HEK293 (cell line): ENCODE data around the gene SEC24C.

Experiments
- GLI2 ChIP-seq: fragments of 450-650 bp; formaldehyde crosslinking; IDR thresholded peaks from 2 replicates; pipeline ENCODE4; 2017; ENCODE audit warnings: missing biosample characterization, missing genetic modification characterization, low read depth, borderline replicate concordance
- KLF16 ChIP-seq: fragments of 450-650 bp; formaldehyde crosslinking; IDR thresholded peaks from 2 replicates; pipeline ENCODE4 v1.5.1; 2017; ENCODE audit warnings: missing biosample characterization, missing genetic modification characterization
- PRDM1 ChIP-seq: fragments of 450-650 bp; formaldehyde crosslinking; IDR thresholded peaks from 2 replicates; pipeline ENCODE4; 2016; ENCODE audit warnings: missing biosample characterization, missing genetic modification characterization
- SCRT2 ChIP-seq: fragments of 450-650 bp; formaldehyde crosslinking; IDR thresholded peaks from 2 replicates; pipeline ENCODE4 v1.5.1; 2016; ENCODE audit warnings: missing biosample characterization, missing genetic modification characterization
- SETDB1 ChIP-seq: IDR thresholded peaks from one replicate; pipeline ENCODE4 v1.6.1; 2017; ENCODE audit warnings: mild to moderate bottlenecking, low read length, moderate library complexity, mixed read lengths; ENCODE audit not compliant: insufficient read length
- YY1 ChIP-seq: fragments of 450-650 bp; formaldehyde crosslinking; IDR thresholded peaks from 2 replicates; pipeline ENCODE4 v1.5.1; 2018; ENCODE audit warnings: missing biosample characterization, missing genetic modification characterization
- ZFP37 ChIP-seq: fragments of 450-650 bp; formaldehyde crosslinking; IDR thresholded peaks from 2 replicates; pipeline ENCODE4 v1.5.1; 2016; ENCODE audit warnings: missing biosample characterization, missing genetic modification characterization
- ZNF175 ChIP-seq: fragments of 450-650 bp; formaldehyde crosslinking; IDR thresholded peaks from 2 replicates; pipeline ENCODE4 v1.5.1; 2016; ENCODE audit warnings: missing biosample characterization, missing genetic modification characterization
- ZNF214 ChIP-seq: fragments of 450-650 bp; formaldehyde crosslinking; IDR thresholded peaks from 2 replicates; pipeline ENCODE4 v1.5.1; 2017; ENCODE audit warnings: missing biosample characterization, mild to moderate bottlenecking, missing genetic modification characterization, borderline replicate concordance
- ZNF248 ChIP-seq: fragments of 450-650 bp; formaldehyde crosslinking; IDR thresholded peaks from 2 replicates; pipeline ENCODE4 v1.5.1; 2017; ENCODE audit warnings: missing biosample characterization, missing genetic modification characterization
- ZNF274 ChIP-seq, 2 experiments: fragments of 200-500 bp in 1 of 2; fragments of 450-650 bp in 1 of 2; sonication (Bioruptor generic) in 1 of 2; formaldehyde crosslinking in 1 of 2; IDR thresholded peaks; 2 replicates each; pipeline versions ENCODE4 v1.5.1 to v1.6.1; 2014 to 2016; ENCODE audit warnings: borderline replicate concordance in 1 of 2, inconsistent platforms in 1 of 2, low read length in 1 of 2, missing biosample characterization in 1 of 2, missing genetic modification characterization in 1 of 2
- ZNF391 ChIP-seq: fragments of 450-650 bp; formaldehyde crosslinking; IDR thresholded peaks from 2 replicates; pipeline ENCODE4 v1.5.1; 2016; ENCODE audit warnings: low read depth, missing biosample characterization, missing genetic modification characterization, borderline replicate concordance
- ZNF600 ChIP-seq: fragments of 450-650 bp; formaldehyde crosslinking; IDR thresholded peaks from 2 replicates; pipeline ENCODE4 v1.5.1; 2016; ENCODE audit warnings: missing biosample characterization, missing genetic modification characterization
- ZNF677 ChIP-seq: fragments of 450-650 bp; IDR thresholded peaks from 2 replicates; pipeline ENCODE4 v1.5.0; 2018; ENCODE audit warnings: missing biosample characterization, mild to moderate bottlenecking, missing genetic modification characterization, moderate library complexity
- ZNF76 ChIP-seq: fragments of 450-650 bp; formaldehyde crosslinking; IDR thresholded peaks from 2 replicates; pipeline ENCODE4; 2016; ENCODE audit warnings: low read depth, missing biosample characterization, missing genetic modification characterization, borderline replicate concordance
- TF ChIP-seq, protein P1 (sequence below): fragments of 450-650 bp; formaldehyde crosslinking; IDR thresholded peaks from 2 replicates; pipeline ENCODE4 v1.5.1; 2016; ENCODE audit warnings: missing biosample characterization, missing genetic modification characterization
- TF ChIP-seq, protein P2 (sequence below): fragments of 450-650 bp; formaldehyde crosslinking; IDR thresholded peaks from 2 replicates; pipeline ENCODE4 v1.5.1; 2017; ENCODE audit warnings: missing biosample characterization, mild to moderate bottlenecking, missing genetic modification characterization, moderate library complexity
- TF ChIP-seq, protein P3 (sequence below): fragments of 450-650 bp; formaldehyde crosslinking; IDR thresholded peaks from 2 replicates; pipeline ENCODE4 v1.5.1; 2017; ENCODE audit warnings: missing biosample characterization, missing genetic modification characterization
- TF ChIP-seq, protein P4 (sequence below): fragments of 450-650 bp; IDR thresholded peaks from 2 replicates; pipeline ENCODE4 v1.5.1; 2018; ENCODE audit warnings: missing biosample characterization, mild to moderate bottlenecking, missing genetic modification characterization
- TF ChIP-seq, protein P5 (sequence below): fragments of 450-650 bp; formaldehyde crosslinking; conservative IDR thresholded peaks from 2 replicates; pipeline ENCODE4 v1.5.1; 2016; ENCODE audit warnings: low read depth, missing biosample characterization, missing genetic modification characterization
- TF ChIP-seq, protein P6 (sequence below): fragments of 450-650 bp; formaldehyde crosslinking; IDR thresholded peaks from 2 replicates; pipeline ENCODE4 v1.5.1; 2016; ENCODE audit warnings: missing biosample characterization, missing genetic modification characterization

The SEC24C gene

DNA sequence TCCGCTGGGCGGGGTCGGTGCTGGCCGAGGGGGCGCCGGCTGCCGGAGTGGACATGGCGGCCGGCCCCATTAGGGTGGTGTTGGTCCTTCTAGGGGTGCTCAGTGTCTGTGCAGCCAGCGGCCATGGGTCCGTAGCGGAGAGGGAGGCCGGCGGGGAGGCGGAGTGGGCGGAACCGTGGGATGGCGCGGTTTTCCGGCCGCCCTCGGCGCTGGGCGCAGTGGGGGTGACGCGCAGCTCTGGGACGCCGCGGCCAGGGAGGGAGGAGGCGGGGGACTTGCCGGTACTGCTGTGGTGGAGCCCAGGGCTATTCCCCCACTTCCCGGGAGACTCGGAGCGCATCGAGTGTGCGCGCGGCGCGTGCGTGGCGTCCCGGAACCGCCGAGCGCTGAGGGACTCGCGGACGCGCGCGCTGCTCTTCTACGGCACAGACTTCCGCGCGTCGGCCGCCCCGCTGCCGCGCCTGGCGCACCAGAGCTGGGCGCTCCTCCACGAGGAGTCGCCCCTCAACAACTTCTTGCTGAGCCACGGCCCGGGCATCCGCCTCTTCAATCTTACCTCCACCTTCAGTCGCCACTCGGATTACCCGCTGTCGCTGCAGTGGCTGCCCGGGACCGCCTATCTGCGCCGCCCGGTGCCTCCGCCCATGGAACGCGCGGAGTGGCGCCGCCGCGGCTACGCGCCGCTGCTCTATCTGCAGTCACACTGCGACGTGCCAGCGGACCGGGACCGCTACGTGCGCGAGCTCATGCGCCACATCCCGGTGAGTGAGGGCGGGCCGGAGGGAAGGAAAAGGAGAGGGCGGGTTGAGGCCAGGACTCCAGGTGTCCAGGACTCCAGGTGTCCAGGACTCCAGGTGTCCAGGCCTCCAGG lies 28.3 kb downstream of the SEC24C start (continued):
- TF ChIP-seq, protein P1, sequence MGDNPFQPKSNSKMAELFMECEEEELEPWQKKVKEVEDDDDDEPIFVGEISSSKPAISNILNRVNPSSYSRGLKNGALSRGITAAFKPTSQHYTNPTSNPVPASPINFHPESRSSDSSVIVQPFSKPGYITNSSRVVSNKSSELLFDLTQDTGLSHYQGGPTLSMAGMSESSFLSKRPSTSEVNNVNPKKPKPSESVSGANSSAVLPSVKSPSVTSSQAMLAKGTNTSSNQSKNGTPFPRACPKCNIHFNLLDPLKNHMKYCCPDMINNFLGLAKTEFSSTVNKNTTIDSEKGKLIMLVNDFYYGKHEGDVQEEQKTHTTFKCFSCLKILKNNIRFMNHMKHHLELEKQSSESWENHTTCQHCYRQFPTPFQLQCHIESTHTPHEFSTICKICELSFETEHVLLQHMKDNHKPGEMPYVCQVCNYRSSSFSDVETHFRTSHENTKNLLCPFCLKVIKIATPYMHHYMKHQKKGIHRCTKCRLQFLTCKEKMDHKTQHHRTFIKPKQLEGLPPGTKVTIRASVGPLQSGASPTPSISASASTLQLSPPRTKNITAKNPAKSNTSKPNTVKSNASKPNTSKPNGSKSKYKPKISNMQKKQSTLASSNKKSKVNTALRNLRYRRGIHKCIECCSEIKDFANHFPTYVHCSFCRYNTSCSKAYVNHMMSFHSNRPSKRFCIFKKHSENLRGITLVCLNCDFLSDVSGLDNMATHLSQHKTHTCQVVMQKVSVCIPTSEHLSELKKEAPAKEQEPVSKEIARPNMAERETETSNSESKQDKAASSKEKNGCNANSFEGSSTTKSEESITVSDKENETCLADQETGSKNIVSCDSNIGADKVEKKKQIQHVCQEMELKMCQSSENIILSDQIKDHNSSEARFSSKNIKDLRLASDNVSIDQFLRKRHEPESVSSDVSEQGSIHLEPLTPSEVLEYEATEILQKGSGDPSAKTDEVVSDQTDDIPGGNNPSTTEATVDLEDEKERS (tag by site-specific recombination) = no peak
- TF ChIP-seq SCRT2 (tag by site-specific recombination) (0 out of 2 replicates have a peak, but pooled peaks have one; percentile 8), YY1 (peak; percentile 88), SETDB1 (no peak), ZNF677 (tag by site-specific recombination) (no peak), ZNF248 (tag by site-specific recombination) (no peak), ZNF175 (no peak), GLI2 (tag by site-specific recombination) (no peak), ZNF274 (IDR thresholded peaks at IDR 0.05; ENCODE audit: low read length) (no peak), ZNF274 (tag by site-specific recombination; IDR thresholded peaks at IDR 0.05; ENCODE audit: borderline replicate concordance) (no peak), PRDM1 (tag by site-specific recombination) (no peak), ZNF391 (peak; percentile 51; the same call in 1 of the 2 replicates), ZFP37 (tag by site-specific recombination) (peak; percentile 72; the same call in 1 of the 2 replicates), ZNF76 (tag by site-specific recombination) (peak; percentile 68; the same call in 1 of the 2 replicates), ZNF600 (peak; percentile 76), KLF16 (tag by site-specific recombination) (peak; percentile 98), ZNF214 (no peak)
- TF ChIP-seq, protein P2, sequence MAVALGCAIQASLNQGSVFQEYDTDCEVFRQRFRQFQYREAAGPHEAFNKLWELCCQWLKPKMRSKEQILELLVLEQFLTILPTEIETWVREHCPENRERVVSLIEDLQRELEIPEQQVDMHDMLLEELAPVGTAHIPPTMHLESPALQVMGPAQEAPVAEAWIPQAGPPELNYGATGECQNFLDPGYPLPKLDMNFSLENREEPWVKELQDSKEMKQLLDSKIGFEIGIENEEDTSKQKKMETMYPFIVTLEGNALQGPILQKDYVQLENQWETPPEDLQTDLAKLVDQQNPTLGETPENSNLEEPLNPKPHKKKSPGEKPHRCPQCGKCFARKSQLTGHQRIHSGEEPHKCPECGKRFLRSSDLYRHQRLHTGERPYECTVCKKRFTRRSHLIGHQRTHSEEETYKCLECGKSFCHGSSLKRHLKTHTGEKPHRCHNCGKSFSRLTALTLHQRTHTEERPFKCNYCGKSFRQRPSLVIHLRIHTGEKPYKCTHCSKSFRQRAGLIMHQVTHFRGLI (tag by site-specific recombination) = peak; percentile 52; the same call in 1 of the 2 replicates
- TF ChIP-seq, protein P3, sequence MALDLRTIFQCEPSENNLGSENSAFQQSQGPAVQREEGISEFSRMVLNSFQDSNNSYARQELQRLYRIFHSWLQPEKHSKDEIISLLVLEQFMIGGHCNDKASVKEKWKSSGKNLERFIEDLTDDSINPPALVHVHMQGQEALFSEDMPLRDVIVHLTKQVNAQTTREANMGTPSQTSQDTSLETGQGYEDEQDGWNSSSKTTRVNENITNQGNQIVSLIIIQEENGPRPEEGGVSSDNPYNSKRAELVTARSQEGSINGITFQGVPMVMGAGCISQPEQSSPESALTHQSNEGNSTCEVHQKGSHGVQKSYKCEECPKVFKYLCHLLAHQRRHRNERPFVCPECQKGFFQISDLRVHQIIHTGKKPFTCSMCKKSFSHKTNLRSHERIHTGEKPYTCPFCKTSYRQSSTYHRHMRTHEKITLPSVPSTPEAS (tag by site-specific recombination) = no peak; the same call in 1 of the 2 replicates
- TF ChIP-seq, protein P4, sequence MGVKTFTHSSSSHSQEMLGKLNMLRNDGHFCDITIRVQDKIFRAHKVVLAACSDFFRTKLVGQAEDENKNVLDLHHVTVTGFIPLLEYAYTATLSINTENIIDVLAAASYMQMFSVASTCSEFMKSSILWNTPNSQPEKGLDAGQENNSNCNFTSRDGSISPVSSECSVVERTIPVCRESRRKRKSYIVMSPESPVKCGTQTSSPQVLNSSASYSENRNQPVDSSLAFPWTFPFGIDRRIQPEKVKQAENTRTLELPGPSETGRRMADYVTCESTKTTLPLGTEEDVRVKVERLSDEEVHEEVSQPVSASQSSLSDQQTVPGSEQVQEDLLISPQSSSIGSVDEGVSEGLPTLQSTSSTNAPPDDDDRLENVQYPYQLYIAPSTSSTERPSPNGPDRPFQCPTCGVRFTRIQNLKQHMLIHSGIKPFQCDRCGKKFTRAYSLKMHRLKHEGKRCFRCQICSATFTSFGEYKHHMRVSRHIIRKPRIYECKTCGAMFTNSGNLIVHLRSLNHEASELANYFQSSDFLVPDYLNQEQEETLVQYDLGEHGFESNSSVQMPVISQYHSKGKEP (tag by site-specific recombination) = no peak
- TF ChIP-seq, protein P5, sequence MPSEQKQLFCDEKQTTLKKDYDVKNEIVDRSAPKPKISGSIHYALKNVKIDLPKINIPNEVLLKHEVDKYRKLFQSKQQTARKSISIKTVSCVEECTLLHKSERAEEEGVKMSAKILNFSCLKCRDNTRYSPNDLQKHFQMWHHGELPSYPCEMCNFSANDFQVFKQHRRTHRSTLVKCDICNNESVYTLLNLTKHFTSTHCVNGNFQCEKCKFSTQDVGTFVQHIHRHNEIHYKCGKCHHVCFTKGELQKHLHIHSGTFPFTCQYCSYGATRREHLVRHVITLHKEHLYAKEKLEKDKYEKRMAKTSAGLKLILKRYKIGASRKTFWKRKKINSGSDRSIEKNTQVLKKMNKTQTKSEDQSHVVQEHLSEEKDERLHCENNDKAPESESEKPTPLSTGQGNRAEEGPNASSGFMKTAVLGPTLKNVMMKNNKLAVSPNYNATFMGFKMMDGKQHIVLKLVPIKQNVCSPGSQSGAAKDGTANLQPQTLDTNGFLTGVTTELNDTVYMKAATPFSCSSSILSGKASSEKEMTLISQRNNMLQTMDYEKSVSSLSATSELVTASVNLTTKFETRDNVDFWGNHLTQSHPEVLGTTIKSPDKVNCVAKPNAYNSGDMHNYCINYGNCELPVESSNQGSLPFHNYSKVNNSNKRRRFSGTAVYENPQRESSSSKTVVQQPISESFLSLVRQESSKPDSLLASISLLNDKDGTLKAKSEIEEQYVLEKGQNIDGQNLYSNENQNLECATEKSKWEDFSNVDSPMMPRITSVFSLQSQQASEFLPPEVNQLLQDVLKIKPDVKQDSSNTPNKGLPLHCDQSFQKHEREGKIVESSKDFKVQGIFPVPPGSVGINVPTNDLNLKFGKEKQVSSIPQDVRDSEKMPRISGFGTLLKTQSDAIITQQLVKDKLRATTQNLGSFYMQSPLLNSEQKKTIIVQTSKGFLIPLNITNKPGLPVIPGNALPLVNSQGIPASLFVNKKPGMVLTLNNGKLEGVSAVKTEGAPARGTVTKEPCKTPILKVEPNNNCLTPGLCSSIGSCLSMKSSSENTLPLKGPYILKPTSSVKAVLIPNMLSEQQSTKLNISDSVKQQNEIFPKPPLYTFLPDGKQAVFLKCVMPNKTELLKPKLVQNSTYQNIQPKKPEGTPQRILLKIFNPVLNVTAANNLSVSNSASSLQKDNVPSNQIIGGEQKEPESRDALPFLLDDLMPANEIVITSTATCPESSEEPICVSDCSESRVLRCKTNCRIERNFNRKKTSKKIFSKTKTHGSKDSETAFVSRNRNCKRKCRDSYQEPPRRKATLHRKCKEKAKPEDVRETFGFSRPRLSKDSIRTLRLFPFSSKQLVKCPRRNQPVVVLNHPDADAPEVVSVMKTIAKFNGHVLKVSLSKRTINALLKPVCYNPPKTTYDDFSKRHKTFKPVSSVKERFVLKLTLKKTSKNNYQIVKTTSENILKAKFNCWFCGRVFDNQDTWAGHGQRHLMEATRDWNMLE (tag by site-specific recombination) = no peak
- TF ChIP-seq, protein P6, sequence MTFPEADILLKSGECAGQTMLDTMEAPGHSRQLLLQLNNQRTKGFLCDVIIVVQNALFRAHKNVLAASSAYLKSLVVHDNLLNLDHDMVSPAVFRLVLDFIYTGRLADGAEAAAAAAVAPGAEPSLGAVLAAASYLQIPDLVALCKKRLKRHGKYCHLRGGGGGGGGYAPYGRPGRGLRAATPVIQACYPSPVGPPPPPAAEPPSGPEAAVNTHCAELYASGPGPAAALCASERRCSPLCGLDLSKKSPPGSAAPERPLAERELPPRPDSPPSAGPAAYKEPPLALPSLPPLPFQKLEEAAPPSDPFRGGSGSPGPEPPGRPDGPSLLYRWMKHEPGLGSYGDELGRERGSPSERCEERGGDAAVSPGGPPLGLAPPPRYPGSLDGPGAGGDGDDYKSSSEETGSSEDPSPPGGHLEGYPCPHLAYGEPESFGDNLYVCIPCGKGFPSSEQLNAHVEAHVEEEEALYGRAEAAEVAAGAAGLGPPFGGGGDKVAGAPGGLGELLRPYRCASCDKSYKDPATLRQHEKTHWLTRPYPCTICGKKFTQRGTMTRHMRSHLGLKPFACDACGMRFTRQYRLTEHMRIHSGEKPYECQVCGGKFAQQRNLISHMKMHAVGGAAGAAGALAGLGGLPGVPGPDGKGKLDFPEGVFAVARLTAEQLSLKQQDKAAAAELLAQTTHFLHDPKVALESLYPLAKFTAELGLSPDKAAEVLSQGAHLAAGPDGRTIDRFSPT (tag by site-specific recombination) = no peak; the same call in 1 of the 2 replicates
